GM12872 (cell line): ENCODE results near the gene ALK.

ENCODE experiments used
- TF ChIP-seq, protein P1 (sequence below): IDR thresholded peaks from 3 replicates; pipeline ENCODE4 v1.5.1; 2011; ENCODE audit warnings: low read depth, mild to moderate bottlenecking, low read length, moderate library complexity; ENCODE audit not compliant: insufficient read depth

The ALK gene

GRCh38 chr2:29921560-29921915 lies at the start of gene ALK:
ALK (minus strand) TSS chr2:29921586; CDS start chr2:29920659, 927 bp downstream.
- TF ChIP-seq, protein P1, sequence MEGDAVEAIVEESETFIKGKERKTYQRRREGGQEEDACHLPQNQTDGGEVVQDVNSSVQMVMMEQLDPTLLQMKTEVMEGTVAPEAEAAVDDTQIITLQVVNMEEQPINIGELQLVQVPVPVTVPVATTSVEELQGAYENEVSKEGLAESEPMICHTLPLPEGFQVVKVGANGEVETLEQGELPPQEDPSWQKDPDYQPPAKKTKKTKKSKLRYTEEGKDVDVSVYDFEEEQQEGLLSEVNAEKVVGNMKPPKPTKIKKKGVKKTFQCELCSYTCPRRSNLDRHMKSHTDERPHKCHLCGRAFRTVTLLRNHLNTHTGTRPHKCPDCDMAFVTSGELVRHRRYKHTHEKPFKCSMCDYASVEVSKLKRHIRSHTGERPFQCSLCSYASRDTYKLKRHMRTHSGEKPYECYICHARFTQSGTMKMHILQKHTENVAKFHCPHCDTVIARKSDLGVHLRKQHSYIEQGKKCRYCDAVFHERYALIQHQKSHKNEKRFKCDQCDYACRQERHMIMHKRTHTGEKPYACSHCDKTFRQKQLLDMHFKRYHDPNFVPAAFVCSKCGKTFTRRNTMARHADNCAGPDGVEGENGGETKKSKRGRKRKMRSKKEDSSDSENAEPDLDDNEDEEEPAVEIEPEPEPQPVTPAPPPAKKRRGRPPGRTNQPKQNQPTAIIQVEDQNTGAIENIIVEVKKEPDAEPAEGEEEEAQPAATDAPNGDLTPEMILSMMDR: no peak

DNA sequence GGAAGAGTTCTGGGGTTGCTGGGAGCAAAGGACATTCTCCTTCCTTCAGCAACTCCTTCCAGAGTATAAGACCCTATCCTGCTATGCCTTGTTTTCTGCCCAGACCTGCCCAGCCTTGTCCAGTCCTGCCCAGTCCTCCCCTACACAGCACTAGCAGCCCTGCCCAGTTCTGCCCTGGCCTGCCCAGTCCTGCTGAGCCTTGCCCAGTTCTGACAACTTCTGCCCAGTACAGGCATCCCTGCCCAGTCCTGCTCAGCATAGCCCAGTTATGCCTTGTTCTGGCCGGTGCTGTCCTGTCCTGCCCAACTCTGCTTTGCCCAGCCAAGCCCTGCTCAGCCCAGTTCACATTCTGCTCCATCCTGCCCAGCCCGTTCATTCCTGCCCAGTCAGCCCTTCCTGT lies 44.9 kb upstream of the ALK start:
- TF ChIP-seq, protein P1: no peak

DNA sequence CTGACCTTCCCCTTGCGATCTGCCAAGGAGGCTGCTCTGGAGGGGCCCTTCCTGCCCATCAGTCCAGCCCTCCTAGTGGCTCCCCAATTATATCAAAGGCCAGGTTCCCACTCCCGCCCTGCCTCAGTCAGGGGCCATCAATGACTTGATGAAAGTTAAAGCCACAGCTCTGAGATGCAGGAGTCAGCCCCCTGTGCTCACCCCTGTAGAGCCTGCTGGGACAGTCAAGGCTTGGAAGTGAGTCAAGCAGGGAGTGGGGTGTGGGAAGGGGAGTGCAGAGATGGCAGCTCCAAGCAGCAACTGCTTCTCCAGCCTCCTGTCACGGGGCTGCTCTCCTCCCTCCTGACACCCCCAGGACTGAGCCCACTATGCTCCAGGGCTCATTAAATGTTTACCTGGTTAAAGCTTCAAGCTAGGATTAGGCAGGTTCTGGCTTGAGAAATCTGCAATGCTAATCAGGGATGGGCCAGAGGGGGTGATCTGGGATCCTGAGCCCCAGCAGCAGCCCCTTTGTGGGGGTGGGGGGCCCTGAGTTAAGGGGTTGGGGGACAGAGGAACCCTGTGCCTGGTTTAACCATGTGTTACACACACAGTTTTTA lies 42.7 kb upstream of the ALK start:
- TF ChIP-seq, protein P1: no peak

- TF ChIP-seq, protein P1: no peak
Observed at GRCh38 chr2:29962922-29963321, 41.5 kb upstream of the ALK start.

DNA sequence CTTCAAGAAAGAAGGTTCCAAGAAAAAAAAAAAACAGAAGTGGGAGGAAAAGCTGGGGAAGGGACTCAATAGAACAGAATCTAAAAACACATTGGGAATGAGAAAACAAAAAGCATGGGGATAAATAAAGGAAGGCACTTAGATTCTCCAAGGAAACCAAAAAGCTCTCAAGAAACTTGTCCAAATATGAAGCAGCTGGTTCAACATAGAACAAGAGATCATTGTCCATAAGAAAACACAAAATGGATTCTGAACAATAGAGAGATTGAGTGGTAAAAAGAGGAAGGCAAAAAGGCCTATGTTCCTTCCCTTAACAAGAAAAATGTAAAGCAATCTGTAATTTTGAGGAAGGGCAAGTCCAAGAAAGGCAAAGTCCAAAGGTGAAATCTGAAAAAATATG lies 32.9 kb upstream of the ALK start:
- TF ChIP-seq, protein P1: no peak

DNA sequence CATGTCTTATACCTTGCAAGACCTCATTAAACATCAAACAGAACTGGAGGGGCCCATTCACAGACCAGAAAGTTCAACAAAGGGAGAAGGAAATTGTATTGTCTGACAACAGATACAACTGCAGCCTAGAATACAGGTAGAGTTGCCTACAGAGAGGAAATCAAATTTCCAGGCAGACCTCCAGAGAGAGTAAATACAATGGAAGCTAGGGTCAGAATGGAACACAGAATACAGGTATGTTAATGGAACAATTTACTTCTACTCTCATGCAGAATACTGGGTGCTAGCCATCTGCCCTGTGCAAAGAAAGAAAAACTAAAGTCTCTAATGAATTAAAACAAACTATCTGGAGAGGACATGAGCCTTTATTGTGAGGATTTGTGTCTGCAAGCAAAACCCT lies 31.6 kb upstream of the ALK start:
- TF ChIP-seq, protein P1: no peak

DNA sequence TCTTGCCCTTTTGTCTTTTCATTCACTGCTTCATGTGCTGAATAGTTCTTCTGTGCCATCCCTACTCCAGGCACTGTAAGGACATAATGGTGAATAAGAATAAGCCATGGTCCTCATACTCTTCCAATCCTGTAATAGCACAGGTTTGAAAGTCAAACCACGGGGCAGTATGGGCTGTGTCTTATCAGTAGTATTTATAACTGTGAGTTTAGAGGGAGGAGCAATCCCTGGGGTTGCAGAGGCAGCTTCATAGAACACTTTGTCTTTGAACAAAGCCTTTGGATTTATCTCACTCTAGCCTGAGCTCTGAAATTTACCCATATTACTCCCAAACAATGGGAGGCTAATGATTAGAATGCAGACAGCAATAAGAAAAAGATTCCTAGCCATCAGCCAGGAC lies 30.2 kb upstream of the ALK start:
- TF ChIP-seq, protein P1: no peak
